H1 (cell line): ENCODE data around the gene HINT3. TPM values are rescaled to one million over a fixed set of nuclear protein-coding genes. Genes with fewer than 3 reads are reported as not detected.

Experiments used
- CTCF ChIA-PET: fragments of 300-600 bp; sonication (Branson Sonifier 250); formaldehyde crosslinking; loops from one replicate; lab custom pipeline; 2021; ENCODE audit not compliant: partially characterized antibody; lab: Charles Lee
- POLR2A ChIA-PET: fragments of 300-600 bp; sonication (Branson Sonifier 250); formaldehyde crosslinking; loops from one replicate; lab custom pipeline; 2021; ENCODE audit warnings: inconsistent platforms; ENCODE audit not compliant: partially characterized antibody; lab: Charles Lee
- DNase-seq, 2 experiments: peaks; one replicate each; pipeline versions ENCODE4 v3.0.0 to v3.0.0-alpha.2; 2010 to 2022; ENCODE audit warnings: low spot score in 2 of 2, low read depth in 1 of 2, mixed read lengths in 1 of 2
- FAIRE-seq: peaks from 2 replicates; lab custom pipeline; 2011; peaks lifted over from hg19 to GRCh38; lab: Jason Lieb, UNC
- H2AFZ ChIP-seq: 2 replicates; pipeline ENCODE4 v1.8.1; 2012; ENCODE audit warnings: low read length, inconsistent platforms
- H2AK5ac ChIP-seq: 2 replicates; pipeline ENCODE4 v1.6.1; 2013; ENCODE audit warnings: low read depth, low read length
- H2BK120ac ChIP-seq: replicated peaks from 2 replicates; pipeline ENCODE3; 2013; ENCODE audit warnings: low read depth, low read length, inconsistent platforms
- H2BK12ac ChIP-seq: 2 replicates; pipeline ENCODE4 v1.6.1; 2013; ENCODE audit warnings: low read depth, low read length
- H2BK15ac ChIP-seq: 2 replicates; pipeline ENCODE4 v1.6.1; 2013; ENCODE audit warnings: low read length
- H2BK20ac ChIP-seq: 2 replicates; pipeline ENCODE4 v1.6.1; 2013; ENCODE audit warnings: low read length
- H2BK5ac ChIP-seq: 2 replicates; pipeline ENCODE4 v1.6.1; 2013; ENCODE audit warnings: low read depth, low read length
- H3K14ac ChIP-seq: 2 replicates; pipeline ENCODE4 v1.6.1; 2013; ENCODE audit warnings: inconsistent platforms; ENCODE audit not compliant: insufficient read length
- H3K18ac ChIP-seq: 2 replicates; pipeline ENCODE4 v1.6.1; 2013; ENCODE audit warnings: low read length; ENCODE audit errors: extremely low read depth
- H3K23ac ChIP-seq: 2 replicates; pipeline ENCODE4 v1.6.1; 2013; ENCODE audit warnings: inconsistent platforms; ENCODE audit not compliant: insufficient read length
- H3K23me2 ChIP-seq: 2 replicates; pipeline ENCODE4 v1.6.1; 2013; ENCODE audit warnings: low read depth, low read length
- H3K27ac ChIP-seq: 2 replicates; pipeline ENCODE4 v1.6.1; 2011; ENCODE audit warnings: low read depth, low read length, inconsistent platforms
- H3K27me3 ChIP-seq, 4 experiments: replicated peaks in 1 of 4; 1 replicate in 1 of 4; 2 replicates in 3 of 4; pipeline versions ENCODE4 v1.6.1 to v1.8.1; 2011 to 2013; ENCODE audit warnings: low read length in 3 of 4, mild to moderate bottlenecking in 3 of 4, inconsistent platforms in 2 of 4, mixed read lengths in 2 of 4, moderate library complexity in 1 of 4; ENCODE audit not compliant: control insufficient read depth in 3 of 4, insufficient read depth in 3 of 4; ENCODE audit errors: extremely low read depth in 1 of 4
- H3K36me3 ChIP-seq, 4 experiments: 2 replicates each; pipeline versions ENCODE4 v1.6.1 to v1.8.1; 2011 to 2013; ENCODE audit warnings: mild to moderate bottlenecking in 4 of 4, low read length in 3 of 4, moderate library complexity in 2 of 4, control low read depth in 1 of 4, inconsistent platforms in 1 of 4; ENCODE audit not compliant: insufficient read depth in 4 of 4, control insufficient read depth in 2 of 4
- H3K4ac ChIP-seq: replicated peaks from 2 replicates; pipeline ENCODE3; 2013; ENCODE audit warnings: low read length, low read depth, mixed read lengths, inconsistent platforms; ENCODE audit not compliant: insufficient read length
- H3K4me1 ChIP-seq, 4 experiments: replicated peaks in 1 of 4; 1 replicate in 1 of 4; 2 replicates in 3 of 4; pipeline versions ENCODE4 v1.6.1 to v1.8.1; 2011 to 2013; ENCODE audit warnings: low read length in 3 of 4, inconsistent platforms in 2 of 4, mixed read lengths in 1 of 4; ENCODE audit not compliant: insufficient read depth in 4 of 4, control insufficient read depth in 3 of 4
- H3K4me2 ChIP-seq, 2 experiments: 2 replicates each; pipeline versions ENCODE4 v1.6.1 to v1.8.1; 2011 to 2013; ENCODE audit warnings: low read depth in 2 of 2, low read length in 2 of 2, control low read depth in 1 of 2, inconsistent platforms in 1 of 2, mild to moderate bottlenecking in 1 of 2; ENCODE audit not compliant: insufficient read depth in 1 of 2
- H3K4me3 ChIP-seq, 4 experiments: fragments of 200-600, 300-600 bp in 1 of 4; sonication (generic), shearing (Covaris generic), sonication (Bioruptor Twin) in 1 of 4; 2 replicates each; pipeline versions ENCODE4 v1.5.1 to v1.8.1; 2011 to 2016; ENCODE audit warnings: low read length in 4 of 4, low read depth in 3 of 4, control low read depth in 2 of 4, inconsistent platforms in 2 of 4, mild to moderate bottlenecking in 2 of 4, mixed read lengths in 1 of 4, moderate library complexity in 1 of 4; ENCODE audit not compliant: insufficient read depth in 2 of 4; ENCODE audit errors: extremely low read depth in 1 of 4
- H3K56ac ChIP-seq: replicated peaks from 2 replicates; pipeline ENCODE3; 2013; ENCODE audit warnings: low read depth, mild to moderate bottlenecking, mixed read lengths, low read length, inconsistent platforms; ENCODE audit not compliant: insufficient read length
- H3K79me1 ChIP-seq: 2 replicates; pipeline ENCODE4 v1.6.1; 2013; ENCODE audit warnings: low read depth, low read length, control low read depth
- H3K79me2 ChIP-seq, 2 experiments: 2 replicates each; pipeline versions ENCODE4 v1.6.1 to v1.8.1; 2012 to 2013; ENCODE audit warnings: low read length in 2 of 2, mild to moderate bottlenecking in 2 of 2, inconsistent platforms in 1 of 2; ENCODE audit not compliant: insufficient read depth in 2 of 2, control insufficient read depth in 1 of 2
- H3K9ac ChIP-seq, 4 experiments: replicated peaks in 1 of 4; 1 replicate in 1 of 4; 2 replicates in 3 of 4; pipeline versions ENCODE4 v1.6.1 to v1.8.1; 2011 to 2013; ENCODE audit warnings: low read depth in 3 of 4, low read length in 3 of 4, control low read depth in 2 of 4, mild to moderate bottlenecking in 2 of 4, moderate library complexity in 2 of 4, inconsistent platforms in 1 of 4; ENCODE audit errors: extremely low read depth in 1 of 4
- H3K9me3 ChIP-seq, 2 experiments: 2 replicates each; pipeline versions ENCODE4 v1.6.1 to v1.8.1; 2012 to 2013; ENCODE audit warnings: mild to moderate bottlenecking in 2 of 2, moderate library complexity in 2 of 2, control low read depth in 1 of 2, inconsistent platforms in 1 of 2, low read depth in 1 of 2, low read length in 1 of 2, mixed read lengths in 1 of 2; ENCODE audit not compliant: insufficient read depth in 2 of 2
- H4K20me1 ChIP-seq, 2 experiments: replicated peaks in 1 of 2; 2 replicates each; pipeline versions ENCODE3 to v1.8.1; 2011 to 2013; ENCODE audit warnings: inconsistent platforms in 2 of 2, low read length in 2 of 2, mild to moderate bottlenecking in 1 of 2; ENCODE audit not compliant: insufficient read depth in 2 of 2, control insufficient read depth in 1 of 2
- H4K5ac ChIP-seq: 2 replicates; pipeline ENCODE4 v1.6.1; 2013; ENCODE audit warnings: low read length, low read depth, mixed read lengths, inconsistent platforms; ENCODE audit not compliant: insufficient read length
- H4K8ac ChIP-seq: 2 replicates; pipeline ENCODE4 v1.8.0; 2013; ENCODE audit warnings: mild to moderate bottlenecking, moderate library complexity, low read length, inconsistent platforms; ENCODE audit not compliant: insufficient read depth; ENCODE audit errors: extremely low read depth
- H4K91ac ChIP-seq: replicated peaks from 2 replicates; pipeline ENCODE3; 2013; ENCODE audit warnings: low read length, mixed read lengths, inconsistent platforms; ENCODE audit not compliant: insufficient read length
- BACH1 ChIP-seq: IDR thresholded peaks from 2 replicates; pipeline ENCODE4 v1.6.1; 2012; ENCODE audit warnings: low read length, improper control_type of control experiment
- CEBPB ChIP-seq: IDR thresholded peaks from 2 replicates; pipeline ENCODE4 v1.6.1; 2012; ENCODE audit warnings: low read depth, low read length
- HDAC2 ChIP-seq, 2 experiments: fragments of 300-600 bp in 1 of 2; sonication (generic) in 1 of 2; IDR thresholded peaks; 2 replicates each; pipeline ENCODE4 v1.6.1; 2011 to 2012; ENCODE audit warnings: low read depth in 2 of 2, low read length in 2 of 2, mild to moderate bottlenecking in 2 of 2, moderate library complexity in 2 of 2, borderline replicate concordance in 1 of 2, inconsistent platforms in 1 of 2
- KDM4A ChIP-seq: IDR thresholded peaks from one replicate; pipeline ENCODE4 v1.7.1; 2012; ENCODE audit warnings: low read depth, mild to moderate bottlenecking, moderate library complexity, low read length, inconsistent platforms; ENCODE audit not compliant: severe bottlenecking
- RFX5 ChIP-seq: IDR thresholded peaks from 2 replicates; pipeline ENCODE4 v1.6.1; 2011; ENCODE audit warnings: low read depth, low read length, improper control_type of control experiment, borderline replicate concordance
- RXRA ChIP-seq: IDR thresholded peaks from 2 replicates; pipeline ENCODE4 v1.6.1; 2011; ENCODE audit warnings: low read depth, mild to moderate bottlenecking, low read length, moderate library complexity; ENCODE audit not compliant: insufficient read depth
- SP1 ChIP-seq: IDR thresholded peaks from 2 replicates; pipeline ENCODE4 v1.6.1; 2011; ENCODE audit warnings: low read depth, low read length
- SUZ12 ChIP-seq: fragments of 200-600 bp; sonication (generic); IDR thresholded peaks from 2 replicates; pipeline ENCODE4 v1.6.1; 2012; ENCODE audit warnings: mild to moderate bottlenecking, inconsistent platforms, low read length, moderate library complexity, mixed read lengths
- TAF1 ChIP-seq: IDR thresholded peaks from 2 replicates; pipeline ENCODE4 v1.6.1; 2011; ENCODE audit warnings: mild to moderate bottlenecking, low read depth, low read length
- TEAD4 ChIP-seq: IDR thresholded peaks from 2 replicates; pipeline ENCODE4 v1.6.1; 2012; ENCODE audit warnings: low read depth, low read length, inconsistent platforms, mixed read lengths
- WGBS, 2 experiments: shearing (Covaris generic) in 1 of 2; methylation state at CpG; one replicate each; pipeline versions ENCODE4 v1.1.6 to v1.1.7; 2013 to 2015; ENCODE audit warnings: low lambda C conversion rate in 2 of 2, mixed read lengths in 2 of 2, inconsistent platforms in 1 of 2, low coverage in 1 of 2, missing lambda C conversion rate in 1 of 2; ENCODE audit not compliant: insufficient replicate concordance in 2 of 2, insufficient coverage in 1 of 2, insufficient read length in 1 of 2; ENCODE audit errors: extremely low coverage in 1 of 2, missing lambda C conversion rate in 1 of 2; 5-methylcytosine and 5-hydroxymethylcytosine counted together
- polyA plus RNA-seq, 7 experiments: library from polyadenylated mRNA; depleted of rRNA in 3 of 7; stranded (reverse) in 5 of 7; unstranded in 2 of 7; fragments of >200 nt in 5 of 7; fragments of 200-250 nt in 2 of 7; gene quantifications; 1 replicate in 5 of 7; 2 replicates in 1 of 7; 4 replicates in 1 of 7; pipeline versions ENCODE4 v1.2.1 to v1.2.3, GENCODE V29; 2011 to 2013; ENCODE audit warnings: missing spikeins in 2 of 7, mixed read lengths in 2 of 7
- total RNA-seq: library from RNA; stranded (reverse); fragmentation: NEBNext Ultra II Directional; extraction: Animal tissue kit (Norgen Biotek cat#: 25700); gene quantifications from 2 replicates; pipeline ENCODE4 v1.2.1, GENCODE V29; 2021
- TF ChIP-seq, protein P1 (sequence below), 3 experiments: IDR thresholded peaks; 1 replicate in 2 of 3; 2 replicates in 1 of 3; pipeline versions ENCODE4 v1.5.1 to v1.6.1; 2011; ENCODE audit warnings: low read length in 3 of 3, mild to moderate bottlenecking in 3 of 3, inconsistent platforms in 2 of 3, low read depth in 1 of 3, moderate library complexity in 1 of 3; ENCODE audit not compliant: insufficient read depth in 1 of 3; ENCODE audit errors: control extremely low read depth in 1 of 3

Gene HINT3
- total and polyA plus RNA-seq, 2 of the 8 experiments (the other 6 are each of a cell fraction or from before 2014, with no cell fraction given): 1.2 to 7.8 TPM

DNA sequence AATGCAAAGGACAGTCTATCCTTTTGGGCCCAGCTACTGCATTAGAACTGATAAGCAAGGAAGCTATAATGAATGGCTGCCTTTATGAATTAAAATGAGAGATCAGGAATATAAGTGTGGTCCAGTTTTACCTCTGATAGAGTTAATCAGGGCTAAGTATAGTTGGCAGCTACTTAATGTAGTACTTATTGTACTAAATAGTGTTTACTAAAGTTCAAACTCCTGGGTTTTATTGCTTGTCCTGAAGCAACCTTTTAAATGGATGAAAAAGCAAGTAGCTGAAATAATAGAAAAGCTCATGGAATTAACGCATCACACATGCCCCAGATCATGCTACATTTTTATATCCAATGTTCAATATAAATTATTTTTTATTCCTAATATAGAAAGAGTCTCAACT lies 35.1 kb downstream of the HINT3 start:
- Histone ChIP-seq H3K4me3 (no peak overlapping the region), H3K23me2 (peaks cover 9% of the 10 kb centered on the region), H4K91ac (no peak overlapping the region), H2BK15ac (no peak overlapping the region), H2BK5ac (no peak overlapping the region), H4K8ac (no peak overlapping the region), H4K5ac (no peak overlapping the region), H3K9me3 (no peaks in the 10 kb centered on the region), H2BK12ac (no peak overlapping the region), H3K79me2 (peaks cover 6 to 85% of the 10 kb centered on the region in 2 experiments), H4K20me1 (no peaks in the 10 kb centered on the region), H3K36me3 (peaks cover 0 to 3% (median 0%) of the 10 kb centered on the region in 4 experiments; a peak in 1 of 8 replicates), H2BK120ac (no peak overlapping the region), H3K18ac (no peak overlapping the region), H3K9ac (no peak overlapping the region), H2AK5ac (no peak overlapping the region), H3K27ac (no peak overlapping the region), H3K23ac (no peak overlapping the region), H3K4me2 (no peak overlapping the region), H2AFZ (no peak overlapping the region), H3K14ac (no peak overlapping the region), H3K56ac (no peak overlapping the region), H2BK20ac (no peak overlapping the region), H3K27me3 (no peaks in the 10 kb centered on the region), H3K79me1 (no peaks in the 10 kb centered on the region; the same call in 1 of the 2 replicates), H3K4ac (no peak overlapping the region), H3K4me1 (peaks cover 0 to 7% (median 1%) of the 10 kb centered on the region in 4 experiments; a peak in 4 of 7 replicates)
- ChIA-PET CTCF (interaction anchor here (0.6 to 2.6 kb wide), 3 partner anchors 17 to 179 kb away, joined by 3 to 11 read pairs (median 4); no protein-coding TSS in a partner anchor), POLR2A (no interaction called here)
- DNase-seq: no peak
- WGBS, 2 experiments: 94% methylated on average over 1 of the region's 1 CpG; no CpG with 5 or more reads in 1 of the 2 experiments
- no peak for FAIRE-seq
- TF ChIP-seq HDAC2 (IDR thresholded peaks at IDR 0.05; ENCODE audit: borderline replicate concordance in 1 of 2, low read depth in 2 of 2, low read length in 2 of 2) (no peak), TEAD4 (no peak), SP1 (no peak), CEBPB (no peak), RXRA (no peak), RFX5 (no peak), BACH1 (no peak), TAF1 (no peak), SUZ12 (no peak), KDM4A (no peak)
- TF ChIP-seq, protein P1, sequence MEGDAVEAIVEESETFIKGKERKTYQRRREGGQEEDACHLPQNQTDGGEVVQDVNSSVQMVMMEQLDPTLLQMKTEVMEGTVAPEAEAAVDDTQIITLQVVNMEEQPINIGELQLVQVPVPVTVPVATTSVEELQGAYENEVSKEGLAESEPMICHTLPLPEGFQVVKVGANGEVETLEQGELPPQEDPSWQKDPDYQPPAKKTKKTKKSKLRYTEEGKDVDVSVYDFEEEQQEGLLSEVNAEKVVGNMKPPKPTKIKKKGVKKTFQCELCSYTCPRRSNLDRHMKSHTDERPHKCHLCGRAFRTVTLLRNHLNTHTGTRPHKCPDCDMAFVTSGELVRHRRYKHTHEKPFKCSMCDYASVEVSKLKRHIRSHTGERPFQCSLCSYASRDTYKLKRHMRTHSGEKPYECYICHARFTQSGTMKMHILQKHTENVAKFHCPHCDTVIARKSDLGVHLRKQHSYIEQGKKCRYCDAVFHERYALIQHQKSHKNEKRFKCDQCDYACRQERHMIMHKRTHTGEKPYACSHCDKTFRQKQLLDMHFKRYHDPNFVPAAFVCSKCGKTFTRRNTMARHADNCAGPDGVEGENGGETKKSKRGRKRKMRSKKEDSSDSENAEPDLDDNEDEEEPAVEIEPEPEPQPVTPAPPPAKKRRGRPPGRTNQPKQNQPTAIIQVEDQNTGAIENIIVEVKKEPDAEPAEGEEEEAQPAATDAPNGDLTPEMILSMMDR (IDR thresholded peaks at IDR 0.05; ENCODE audit: control extremely low read depth in 1 of 3, insufficient read depth in 1 of 3, low read depth in 1 of 3, low read length in 3 of 3): no peak
